ENCODE data around the gene RFX2.

DNA sequence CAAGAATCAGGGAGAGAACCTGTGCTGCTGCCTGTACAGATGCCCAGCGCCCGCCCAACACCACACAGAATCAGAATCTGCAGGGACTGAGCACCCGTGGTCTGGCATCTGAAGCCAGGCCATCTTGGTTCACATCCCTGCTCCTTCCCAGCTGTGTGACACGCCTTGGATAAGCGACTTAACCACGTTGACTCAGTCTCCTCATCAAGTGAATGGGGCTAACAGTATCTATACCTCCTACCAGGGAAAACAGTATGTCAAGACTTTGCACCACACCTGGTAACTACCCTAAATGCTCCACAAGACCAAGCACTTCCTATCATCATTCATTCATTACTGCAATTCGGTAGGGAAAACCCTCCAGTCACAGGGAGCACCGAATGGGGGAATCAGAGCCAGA lies 133.5 kb downstream of the RFX2 start:
- TF ChIP-seq EP300 (IDR thresholded peaks at IDR 0.05): no peak
- TF ChIP-seq, protein P1, sequence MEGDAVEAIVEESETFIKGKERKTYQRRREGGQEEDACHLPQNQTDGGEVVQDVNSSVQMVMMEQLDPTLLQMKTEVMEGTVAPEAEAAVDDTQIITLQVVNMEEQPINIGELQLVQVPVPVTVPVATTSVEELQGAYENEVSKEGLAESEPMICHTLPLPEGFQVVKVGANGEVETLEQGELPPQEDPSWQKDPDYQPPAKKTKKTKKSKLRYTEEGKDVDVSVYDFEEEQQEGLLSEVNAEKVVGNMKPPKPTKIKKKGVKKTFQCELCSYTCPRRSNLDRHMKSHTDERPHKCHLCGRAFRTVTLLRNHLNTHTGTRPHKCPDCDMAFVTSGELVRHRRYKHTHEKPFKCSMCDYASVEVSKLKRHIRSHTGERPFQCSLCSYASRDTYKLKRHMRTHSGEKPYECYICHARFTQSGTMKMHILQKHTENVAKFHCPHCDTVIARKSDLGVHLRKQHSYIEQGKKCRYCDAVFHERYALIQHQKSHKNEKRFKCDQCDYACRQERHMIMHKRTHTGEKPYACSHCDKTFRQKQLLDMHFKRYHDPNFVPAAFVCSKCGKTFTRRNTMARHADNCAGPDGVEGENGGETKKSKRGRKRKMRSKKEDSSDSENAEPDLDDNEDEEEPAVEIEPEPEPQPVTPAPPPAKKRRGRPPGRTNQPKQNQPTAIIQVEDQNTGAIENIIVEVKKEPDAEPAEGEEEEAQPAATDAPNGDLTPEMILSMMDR (IDR thresholded peaks at IDR 0.05): no peak
